ENCODE measurements around the gene MAPKAP1.

GRCh38 chr9:125475385-125475784 is 231.6 kb downstream of the MAPKAP1 start:
- TF ChIP-seq CTCF (IDR thresholded peaks at IDR 0.05) (no peak), POLR2A (IDR thresholded peaks at IDR 0.05) (no peak)
